SHP77 treated with DMSO at 0.1 percent for 48 hours (cell line): ENCODE measurements around the gene GFER.

Experiments
- DNase-seq: peaks from one replicate; lab custom pipeline; 2025; lab: John Stamatoyannopoulos, UW

Gene GFER

DNA sequence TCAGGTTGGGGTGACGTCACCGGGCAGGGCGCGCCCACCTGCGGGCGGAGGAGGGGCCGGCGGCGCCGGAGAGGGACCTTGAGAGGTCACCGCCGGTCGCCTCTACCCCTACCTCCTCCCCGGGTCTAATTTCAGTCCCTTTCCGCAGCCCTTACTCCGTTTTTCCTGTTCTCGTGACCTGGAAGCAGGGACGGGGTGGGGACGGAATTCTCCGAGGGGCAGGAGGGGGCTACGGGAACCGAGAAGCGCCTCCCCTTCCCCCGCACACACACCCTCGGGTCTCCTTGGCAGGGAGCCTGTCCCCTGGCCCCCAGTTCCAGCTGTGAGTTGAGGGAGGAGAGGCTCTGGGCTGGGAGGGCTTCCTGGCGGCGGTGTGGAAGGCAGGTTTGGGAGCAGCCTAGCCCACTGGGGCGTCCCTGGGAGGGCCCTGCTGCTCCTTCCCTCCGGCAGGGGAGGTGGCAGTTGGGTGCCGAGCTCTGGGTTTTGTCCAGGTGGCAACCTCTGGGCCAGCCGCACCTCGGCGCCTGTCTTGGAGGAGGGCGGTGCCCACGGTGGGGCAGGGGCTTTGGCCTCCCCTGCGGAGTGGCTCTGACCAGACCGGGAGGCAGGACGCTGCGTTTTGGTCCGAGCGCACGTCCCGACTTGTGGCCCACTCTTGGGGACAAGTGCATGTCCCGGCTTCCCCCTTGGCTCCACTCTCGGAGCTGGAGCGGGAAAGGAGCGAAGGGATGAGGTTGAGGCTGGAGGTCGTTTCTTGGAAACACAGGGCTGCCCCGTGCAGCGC lies 6.5 kb downstream of the GFER start:
- no peak for DNase-seq

DNA sequence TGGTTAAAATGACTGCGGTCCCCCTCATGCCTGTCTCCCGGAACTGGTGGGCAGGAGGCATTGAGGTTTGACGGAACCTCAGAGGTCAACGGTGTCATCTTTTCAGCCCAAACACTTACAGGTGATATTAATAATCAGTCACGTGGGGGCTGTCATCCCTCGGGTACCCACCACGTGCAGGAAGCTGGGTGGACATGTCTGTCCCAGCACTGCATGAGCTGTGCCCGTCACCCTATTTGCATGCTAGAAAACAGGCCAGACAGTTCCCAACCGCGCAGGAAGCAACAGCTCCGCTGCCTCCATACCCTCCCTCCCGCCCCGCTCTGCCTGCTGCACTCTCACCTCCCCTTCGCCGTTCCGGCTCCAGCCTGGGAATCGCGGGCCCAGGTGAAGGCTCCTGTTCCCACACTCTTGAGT lies 7.2 kb downstream of the GFER start:
- no peak for DNase-seq

DNA sequence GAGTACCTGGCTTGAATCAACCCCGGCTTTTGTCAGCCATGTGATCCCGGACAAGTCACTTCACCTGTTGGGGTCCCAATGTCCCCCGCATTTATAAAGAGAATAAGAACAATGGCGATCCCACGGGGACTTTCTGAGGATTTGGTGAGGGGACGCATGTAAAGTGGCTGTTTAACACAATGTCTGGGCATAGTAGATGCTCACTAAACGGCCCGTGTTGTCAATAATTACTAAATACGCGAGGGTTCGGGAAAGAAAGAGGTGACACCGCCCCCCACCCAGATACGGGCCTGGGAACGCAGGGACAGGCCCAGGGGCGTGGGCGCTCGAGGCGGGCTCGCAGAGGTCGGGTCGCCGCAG lies 7.6 kb downstream of the GFER start:
- no peak for DNase-seq

DNA sequence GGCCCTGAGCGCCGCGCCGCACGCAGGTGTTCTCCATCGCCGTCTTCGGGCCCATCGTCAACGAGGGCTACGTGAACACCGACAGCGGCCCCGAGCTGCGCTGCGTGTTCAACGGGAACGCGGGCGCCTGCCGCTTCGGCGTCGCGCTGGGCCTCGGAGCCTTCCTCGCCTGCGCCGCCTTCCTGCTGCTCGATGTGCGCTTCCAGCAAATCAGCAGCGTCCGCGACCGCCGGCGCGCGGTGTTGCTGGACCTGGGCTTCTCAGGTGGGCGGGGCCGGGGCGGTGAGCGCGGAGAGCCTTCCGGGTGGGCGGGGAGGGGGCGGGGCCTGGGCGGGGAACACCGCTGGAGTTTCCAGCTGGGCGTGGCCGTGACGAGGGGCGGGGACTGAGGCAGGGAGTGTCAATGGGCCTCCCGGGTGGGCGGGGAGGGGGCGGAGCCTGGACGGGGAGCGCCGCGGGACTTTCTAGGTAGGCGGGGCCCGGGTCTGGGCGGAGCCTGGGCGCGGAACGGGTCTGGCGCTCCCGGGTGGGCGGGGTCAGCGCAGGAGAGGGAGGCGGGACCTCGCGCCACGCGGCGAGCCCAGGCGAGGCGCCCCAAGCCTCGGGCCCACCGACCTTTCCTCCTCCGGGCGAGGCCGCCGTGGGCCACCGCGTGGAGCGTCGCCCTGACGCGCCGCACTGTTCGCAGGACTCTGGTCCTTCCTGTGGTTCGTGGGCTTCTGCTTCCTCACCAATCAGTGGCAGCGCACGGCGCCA lies 8.1 kb downstream of the GFER start:
- no peak for DNase-seq

DNA sequence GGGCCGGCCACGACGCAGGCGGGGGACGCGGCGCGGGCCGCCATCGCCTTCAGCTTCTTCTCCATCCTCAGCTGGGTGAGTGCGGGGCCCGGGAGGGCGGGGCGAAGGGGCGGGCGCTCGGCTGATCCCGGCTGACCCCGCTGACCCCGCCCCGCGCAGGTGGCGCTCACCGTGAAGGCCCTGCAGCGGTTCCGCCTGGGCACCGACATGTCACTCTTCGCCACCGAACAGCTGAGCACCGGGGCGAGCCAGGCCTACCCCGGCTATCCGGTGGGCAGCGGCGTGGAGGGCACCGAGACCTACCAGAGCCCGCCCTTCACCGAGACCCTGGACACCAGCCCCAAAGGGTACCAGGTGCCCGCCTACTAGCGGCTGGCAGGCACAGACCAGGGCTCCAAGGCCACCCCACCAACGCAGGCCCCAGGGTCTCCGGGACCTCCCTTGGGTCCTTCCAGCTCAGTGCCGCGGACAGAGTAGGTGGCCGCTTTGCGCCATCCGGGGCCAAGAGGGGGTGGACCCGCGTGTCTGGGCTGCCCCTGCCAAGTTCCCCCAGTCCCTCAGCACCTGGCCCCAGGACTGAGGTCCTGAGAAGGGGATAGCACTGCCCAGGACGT lies 8.8 kb downstream of the GFER start:
- no peak for DNase-seq

DNA sequence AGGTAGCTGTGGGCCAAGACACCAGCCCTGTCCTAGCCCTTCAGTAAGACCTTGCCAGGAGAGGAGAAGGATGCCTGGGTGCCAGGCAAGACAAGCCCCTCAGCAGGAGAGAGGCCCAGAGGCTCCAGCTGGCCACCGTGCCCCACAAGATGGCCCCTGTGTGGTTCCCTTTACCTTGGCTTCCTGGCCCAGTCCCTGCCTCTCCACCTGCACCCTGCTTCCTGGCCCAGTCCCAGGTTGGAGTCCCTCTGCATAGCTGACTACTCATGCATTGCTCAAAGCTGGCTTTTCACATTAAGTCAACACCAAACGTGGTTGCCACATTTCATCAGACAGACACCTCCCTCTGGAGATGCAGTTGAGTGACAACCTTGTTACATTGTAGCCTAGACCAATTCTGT lies 9.7 kb downstream of the GFER start:
- DNase-seq, result no peak

DNA sequence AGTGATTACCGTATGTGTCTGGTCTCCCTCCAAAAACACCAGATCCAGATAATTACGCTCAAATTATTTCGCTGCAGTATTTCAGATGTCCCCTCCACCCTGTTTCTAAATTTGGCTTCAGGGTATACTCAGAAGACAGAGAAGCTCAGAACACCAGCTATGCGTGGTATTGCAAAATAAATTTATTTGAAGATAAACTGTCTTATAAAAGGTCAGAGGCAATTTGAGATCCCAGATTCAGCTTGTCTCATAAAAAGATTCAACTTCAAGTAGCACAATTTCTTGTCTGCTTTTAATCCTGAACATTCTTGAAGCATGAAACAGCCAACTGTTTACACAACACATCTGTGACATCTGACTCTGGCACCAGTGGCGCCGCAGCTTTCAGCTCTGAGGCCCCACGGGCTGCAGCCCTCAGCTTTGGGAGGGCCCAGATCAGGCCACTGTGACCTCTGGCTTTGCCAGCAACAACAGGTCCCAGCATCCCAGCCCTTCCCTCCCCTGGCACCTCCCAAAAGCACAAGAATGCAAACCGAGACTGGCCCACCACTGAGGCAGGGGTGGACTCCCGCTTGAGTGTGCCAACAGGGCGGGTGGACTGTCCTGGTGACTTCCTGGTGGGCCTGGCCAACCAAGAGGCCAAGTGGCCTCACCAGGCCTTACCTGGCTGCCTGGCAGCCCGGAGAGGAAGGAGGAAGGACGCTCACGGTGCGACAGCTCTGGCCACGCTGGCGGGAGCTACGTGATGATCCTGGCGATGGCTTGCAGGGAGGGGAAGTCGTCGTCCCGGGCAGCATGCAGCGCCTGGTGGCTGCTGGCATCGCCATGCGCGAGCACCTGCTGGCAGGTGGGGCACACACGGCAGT lies 13.7 kb downstream of the GFER start:
- no peak for DNase-seq

DNA sequence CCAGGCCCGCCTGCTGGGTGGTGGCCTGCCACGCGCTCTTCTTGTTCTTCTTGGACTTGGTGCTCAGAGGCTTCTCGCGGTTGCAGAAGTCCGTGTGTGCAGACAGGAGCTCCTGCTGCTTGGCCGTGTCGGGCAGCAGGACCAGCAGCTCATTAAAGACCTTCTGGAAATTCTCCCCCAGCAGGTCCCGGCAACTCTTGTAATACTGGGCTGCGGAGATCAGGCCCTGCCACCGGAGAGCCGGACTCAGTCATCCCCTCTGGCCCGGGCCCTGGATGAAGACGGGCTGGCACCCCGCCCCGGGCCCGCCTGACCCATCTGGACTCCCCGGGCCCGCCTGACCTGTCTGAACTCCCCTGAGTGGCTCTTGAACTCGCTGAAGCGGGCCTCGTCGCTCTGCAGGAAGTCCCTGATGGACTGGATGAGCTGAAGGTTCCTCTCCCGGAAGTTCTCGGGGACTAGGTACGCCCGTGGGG lies 14.4 kb downstream of the GFER start:
- DNase-seq, result no peak

DNA sequence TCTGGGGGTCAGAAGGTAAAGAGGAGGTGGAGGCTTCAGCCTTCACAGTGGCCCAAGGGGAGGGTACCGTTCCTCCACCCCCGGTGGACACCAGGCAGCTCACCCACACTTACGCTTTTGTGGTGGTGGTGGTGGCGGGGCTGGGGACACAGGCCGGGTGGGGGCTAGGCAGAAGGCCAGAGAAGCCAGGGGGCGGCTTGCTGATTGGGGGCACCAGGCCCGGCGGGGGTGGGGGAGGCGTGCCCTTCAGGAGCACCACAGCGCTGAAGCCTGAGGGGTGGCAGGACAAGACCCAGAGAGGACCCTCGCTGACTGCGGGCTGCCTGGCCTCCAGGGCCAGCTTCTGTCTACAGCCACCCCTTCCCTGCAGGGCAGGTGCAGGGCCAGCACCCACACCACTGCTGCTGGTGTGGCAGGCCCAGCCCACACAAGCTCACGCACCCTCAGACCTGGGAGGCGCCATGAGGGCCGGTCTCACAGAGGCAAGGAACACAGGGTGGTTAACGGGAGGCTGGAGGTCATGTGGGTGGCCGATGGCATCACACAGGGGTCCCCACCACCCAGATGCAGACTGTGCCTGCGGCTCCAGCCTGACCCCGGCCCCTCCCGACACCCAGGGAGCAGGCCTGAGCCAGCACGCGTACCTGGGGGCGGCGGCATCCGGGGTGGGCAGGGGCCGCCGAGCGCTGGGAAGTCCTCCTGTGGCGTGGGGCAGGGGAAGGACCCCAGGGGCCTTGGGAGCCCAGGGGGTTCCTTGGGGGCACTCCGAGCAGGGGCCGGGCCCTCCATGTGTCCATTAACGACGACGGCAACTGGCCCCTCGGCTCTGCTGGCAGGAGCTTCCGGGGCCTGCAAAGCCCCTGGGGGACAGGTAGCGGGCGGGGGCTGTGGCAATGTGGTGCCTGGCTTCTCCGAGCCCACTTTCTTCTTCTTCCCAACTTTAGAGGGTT lies 15.1 kb downstream of the GFER start:
- no peak for DNase-seq

DNA sequence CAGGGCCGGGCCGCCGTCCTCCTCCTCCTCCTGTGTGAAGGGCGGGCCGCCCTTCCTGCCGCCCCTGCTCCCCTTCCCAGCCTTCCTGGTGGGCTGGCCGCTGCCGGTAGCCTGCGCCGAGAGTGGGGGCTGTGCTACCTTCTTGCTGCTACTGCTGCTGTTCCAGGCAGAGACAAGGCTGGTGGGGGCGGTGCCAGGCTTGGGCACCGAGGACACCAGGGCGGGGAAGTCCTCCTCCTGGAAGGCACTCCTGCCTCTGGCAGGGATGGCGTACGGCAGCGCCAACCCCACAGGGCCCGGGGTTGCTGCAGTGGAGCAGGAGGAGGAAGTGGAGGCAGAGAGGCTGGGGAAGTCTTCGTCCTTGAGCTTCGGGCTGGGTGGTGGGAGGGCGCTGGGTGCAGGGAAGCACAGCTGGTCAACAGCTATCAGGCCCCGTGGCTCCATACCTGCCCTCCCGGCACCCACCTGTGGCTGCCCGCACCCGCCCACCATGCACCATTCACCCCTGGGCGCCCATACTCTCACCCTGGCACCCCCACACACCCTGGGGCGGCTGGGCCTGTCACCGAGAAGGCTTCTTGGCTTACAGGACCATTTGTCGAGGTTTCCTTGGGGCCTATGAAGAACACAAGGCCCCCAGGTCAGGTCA lies 16.0 kb downstream of the GFER start:
- DNase-seq, result no peak

DNA sequence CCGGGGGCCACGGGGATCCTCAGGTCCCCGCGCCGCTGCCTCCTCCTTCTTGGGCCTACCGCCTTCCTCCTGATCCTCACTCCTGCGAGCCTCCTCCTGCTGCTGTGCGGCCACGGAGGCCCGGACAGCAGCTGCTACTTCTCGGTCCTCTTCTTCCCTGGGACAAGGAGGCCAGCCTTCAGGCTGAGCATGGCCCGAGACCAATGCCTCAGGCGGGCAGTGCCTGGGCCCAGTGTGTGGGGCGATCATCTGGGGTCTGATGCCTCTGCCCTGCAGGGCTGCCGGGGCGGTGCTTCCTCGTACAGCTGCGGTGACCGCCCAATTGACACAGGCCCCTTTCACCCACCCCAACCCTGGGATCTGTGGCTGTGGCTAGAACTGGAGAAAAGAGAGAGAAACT lies 17.0 kb downstream of the GFER start:
- no peak for DNase-seq

DNA sequence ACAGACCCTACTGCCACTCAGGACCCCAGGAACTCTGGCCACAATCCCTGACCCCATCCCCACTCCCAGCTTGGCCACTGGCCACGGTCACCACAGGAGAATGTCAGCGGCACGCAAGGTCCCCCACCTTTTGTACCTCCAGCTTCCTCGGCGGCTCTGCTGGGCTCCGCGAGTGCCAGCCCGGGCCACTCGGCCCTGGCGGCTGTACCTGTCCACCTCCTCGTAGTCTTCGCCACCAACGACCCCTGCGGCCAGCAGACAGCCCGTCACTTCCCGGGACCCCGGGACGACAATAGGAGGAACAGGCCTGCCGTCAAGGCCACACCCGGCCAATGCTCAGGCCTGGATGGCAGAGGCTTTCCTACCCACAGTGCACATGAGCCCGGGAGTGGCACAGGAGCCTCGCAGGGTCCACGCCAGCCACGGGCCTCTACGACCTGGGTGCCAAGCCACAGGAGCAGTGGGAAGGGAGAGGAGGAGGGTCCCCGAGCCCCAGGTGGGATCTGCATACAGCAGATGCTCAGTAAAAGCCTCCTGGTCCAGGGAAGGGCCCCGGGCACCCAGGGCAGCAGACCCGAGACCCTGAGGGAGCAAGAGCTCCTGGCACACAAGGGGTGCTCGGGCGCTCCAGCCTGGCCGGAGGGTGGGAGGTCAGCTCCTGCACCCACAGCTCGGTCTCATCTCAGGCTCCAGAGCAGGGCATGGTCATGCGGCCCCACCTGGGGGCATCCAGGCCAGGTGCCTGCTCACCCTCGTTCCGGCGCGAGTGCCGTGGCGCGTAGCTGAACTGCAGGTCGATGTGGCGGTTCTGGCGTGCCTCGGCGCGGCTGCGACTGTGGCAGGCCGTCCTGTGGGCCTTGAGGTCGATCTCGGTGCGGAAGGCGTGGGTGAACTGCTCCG lies 17.7 kb downstream of the GFER start:
- DNase-seq, result no peak

DNA sequence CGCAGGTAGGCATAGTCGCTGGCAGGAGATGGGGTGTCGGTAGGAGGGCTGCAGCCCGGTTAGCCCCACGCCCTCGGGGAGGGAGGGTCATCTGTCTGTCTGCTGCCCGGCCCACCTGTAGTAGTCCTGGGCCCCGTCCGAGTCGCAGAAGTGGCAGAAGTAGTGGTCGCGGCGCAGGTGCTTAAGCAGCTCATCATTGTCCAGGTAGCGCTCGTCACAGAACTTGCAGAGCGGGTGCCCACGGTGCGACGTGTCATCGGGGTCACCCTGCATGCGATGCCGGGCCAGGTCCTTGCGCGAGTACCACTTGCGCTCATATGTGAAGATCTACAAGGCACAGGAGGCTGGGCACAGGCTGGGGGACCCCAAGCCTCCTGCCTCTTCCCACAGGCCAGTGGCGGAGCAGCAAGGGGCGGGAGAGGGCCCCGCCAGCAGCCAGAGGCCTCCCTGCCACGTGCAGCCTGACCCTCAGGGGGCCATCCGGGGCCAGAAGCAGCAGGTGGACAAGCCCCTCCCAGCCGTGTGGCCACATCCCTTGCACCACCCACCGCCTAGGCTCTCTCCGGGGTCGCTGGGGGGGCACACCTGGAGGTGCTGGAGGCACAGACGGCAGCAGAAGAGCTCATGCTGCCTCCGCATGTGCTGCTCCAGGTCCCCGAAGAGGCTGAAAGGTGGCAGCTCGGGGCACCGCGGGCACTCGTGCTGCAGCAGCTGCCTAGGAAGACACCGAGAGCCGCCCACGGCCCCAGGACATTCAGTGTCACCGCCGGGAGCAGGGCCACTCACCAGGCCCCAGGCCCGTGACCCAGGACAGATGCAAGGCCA lies 18.6 kb downstream of the GFER start:
- no peak for DNase-seq

DNA sequence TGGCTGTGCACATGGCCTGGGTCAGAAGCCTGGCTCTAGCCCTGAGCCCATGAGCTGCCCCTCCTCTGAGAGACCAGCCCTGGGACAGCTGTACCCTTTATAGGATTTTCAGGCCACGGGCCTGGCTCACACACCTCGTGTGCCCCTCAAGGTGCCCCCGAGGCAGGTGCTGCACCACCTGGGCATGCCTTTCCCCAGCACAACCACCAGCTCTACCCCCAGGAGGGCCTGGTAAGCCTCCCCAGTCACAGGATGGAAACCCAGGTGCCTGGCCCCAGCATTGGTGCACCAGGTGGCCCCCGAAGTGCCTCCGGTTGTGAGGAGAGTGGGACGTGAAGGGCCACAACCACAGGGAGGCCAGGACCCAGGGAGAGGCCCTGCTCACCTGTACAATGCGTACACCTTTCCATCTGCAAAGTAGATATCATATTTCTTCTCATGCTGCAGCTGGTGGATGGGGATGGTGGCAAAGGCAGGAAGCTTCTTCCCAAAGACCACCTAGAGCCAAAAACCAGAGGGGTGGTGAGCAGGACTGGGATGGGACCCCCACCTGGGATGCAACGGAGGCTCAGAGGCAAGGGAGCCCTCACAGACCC lies 19.3 kb downstream of the GFER start:
- DNase-seq, result no peak

DNA sequence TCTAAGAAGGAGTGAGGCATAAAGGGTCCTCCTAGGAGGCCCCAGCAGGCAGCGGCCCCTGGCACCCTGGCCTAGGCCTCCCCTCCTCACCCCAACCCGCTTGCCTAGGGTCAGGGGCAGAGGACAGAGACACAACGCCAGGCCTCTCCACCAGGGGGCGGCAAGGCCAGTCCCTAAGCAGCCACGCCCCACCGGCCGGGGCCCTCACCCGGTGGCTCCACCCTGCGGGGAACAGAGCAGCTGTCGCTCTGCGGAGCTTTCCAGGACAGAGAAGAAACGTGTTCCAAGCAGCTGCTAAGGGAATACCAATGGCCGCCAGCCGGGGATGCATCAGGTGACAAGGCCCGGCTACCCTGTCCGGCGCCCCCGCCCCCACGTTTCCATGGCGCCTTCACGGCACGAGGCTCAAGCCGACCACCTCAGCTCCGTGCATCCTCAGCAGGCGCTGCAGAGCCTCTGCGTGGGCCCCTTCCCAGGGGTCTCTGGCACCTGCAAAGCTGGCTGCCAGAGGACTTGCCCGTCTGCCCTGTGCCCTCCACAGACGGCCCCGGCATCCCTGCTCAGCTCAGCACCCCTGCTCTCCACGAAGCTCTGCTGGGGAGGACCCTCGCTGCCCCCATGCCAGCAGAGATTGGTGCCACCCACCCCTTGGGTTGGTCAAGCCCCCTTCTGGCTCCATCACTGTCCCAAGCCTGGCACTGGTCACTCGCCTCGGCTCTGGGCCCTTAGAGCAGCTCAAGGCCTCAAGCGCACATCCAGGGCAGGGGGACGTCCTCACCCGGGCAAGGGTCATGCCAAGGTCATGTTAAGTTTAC lies 20.0 kb downstream of the GFER start:
- DNase-seq, result peak; percentile 81

DNA sequence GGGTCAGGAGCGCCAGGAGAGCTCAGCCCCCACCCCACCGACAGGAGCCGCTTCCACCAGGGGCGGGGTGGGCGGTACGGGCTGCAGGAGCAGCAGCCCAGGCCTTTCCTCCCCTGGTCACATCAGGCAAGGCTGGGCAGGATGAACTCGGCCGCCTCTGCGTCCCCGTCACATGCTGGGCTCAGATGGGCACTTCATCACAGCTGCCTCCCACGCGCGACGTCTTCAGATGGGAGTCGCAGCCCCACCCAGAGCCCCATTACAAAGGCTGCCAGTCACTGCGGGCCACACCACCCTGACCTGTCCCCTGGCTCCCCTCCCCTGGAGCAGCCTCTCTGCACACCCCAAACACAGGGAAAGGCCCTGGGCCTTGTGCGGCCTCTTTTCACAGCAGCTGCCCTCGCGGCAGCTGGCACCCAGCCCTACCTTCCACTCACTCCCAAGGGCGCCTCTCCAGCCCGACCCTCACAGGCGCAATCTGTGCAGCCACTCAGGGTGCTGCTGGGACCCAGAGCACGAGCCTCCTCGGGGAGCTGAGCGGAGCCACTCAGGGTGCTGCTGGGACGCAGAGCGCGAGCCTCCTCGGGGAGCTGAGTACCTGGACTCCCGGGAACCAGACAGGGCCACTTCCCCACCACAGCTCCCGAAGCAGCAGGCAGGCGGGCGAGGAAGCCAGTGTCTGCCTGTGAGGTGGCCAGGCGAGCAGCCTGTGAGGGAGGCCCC lies 21.0 kb downstream of the GFER start:
- no peak for DNase-seq

DNA sequence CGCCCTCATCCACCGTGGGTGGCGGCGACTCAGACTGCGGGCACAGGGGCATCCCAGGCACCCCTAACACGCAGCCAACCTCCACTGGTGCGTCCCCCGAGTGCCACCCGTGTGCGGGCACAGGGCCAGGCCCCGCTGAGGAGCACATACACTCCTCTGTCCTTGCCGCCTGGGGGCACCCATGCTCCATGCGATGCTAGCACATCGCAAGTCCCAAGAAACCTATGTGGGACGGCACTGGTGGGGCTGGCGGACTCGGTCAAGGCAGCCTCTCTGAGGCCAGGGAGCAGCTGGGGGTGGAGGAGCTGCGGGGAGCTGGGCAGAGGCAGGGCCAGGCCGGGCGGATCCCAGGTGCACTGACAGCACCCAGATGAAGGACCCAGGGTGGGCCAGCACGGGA lies 21.7 kb downstream of the GFER start:
- DNase-seq, result no peak
